GM12892 (cell line): Measurements from ENCODE around the gene TRMT2B.

Experiments used
- POLR2A ChIP-seq: IDR thresholded peaks from 2 replicates; pipeline ENCODE4 v1.6.1; 2011; ENCODE audit warnings: low read depth, low read length, control low read depth
- POLR2AphosphoS5 ChIP-seq: IDR thresholded peaks from 2 replicates; pipeline ENCODE4 v1.6.1; 2011; ENCODE audit warnings: low read depth, low read length, control low read depth
- TAF1 ChIP-seq: IDR thresholded peaks from 2 replicates; pipeline ENCODE4 v1.6.1; 2011; ENCODE audit warnings: low read depth, mild to moderate bottlenecking, control low read depth, low read length, borderline replicate concordance

- no peak for TF ChIP-seq TAF1
- no peak for TF ChIP-seq POLR2A
- TF ChIP-seq POLR2AphosphoS5: no peak
Observed at GRCh38 chrX:101057093-101057714, 5.3 kb upstream of the TRMT2B start.
